ENCODE results near the gene COMMD1. TPM values are rescaled to one million over a fixed set of nuclear protein-coding genes. Genes with fewer than 3 reads are reported as not detected.

The COMMD1 gene
- total and polyA plus RNA-seq, 2 experiments from 2014 or later = 54.9 to 83.7 TPM

DNA sequence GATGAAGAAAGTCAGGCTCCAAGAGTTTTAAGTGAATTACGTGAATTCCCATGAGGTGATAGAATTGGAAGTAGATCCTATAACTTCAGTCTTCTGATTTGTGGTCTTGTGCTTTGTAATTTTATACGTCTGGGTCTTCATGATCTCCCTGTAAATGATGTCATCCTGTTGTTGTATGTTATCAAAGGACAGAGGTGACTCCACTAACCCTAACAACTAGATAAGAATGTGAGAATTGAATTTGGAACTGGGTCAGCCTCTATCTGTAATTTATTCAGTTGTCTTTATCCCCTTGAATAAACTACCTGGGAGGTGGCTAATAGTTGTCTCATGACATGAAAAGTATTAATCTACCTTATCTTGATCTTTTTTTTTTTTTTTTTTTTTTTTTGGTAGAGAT is 204.1 kb downstream of the COMMD1 start:
- Histone ChIP-seq H2AFZ (no peak overlapping the region), H3K9me2 (ENCODE audit: insufficient read depth) (no peaks in the 10 kb centered on the region), H3F3A (replicated peaks; ENCODE audit: low read depth) (no peaks in the 10 kb centered on the region), H3K4me3 (no peak overlapping the region), H3K27ac (ENCODE audit: low read depth) (no peak overlapping the region), H3K36me3 (ENCODE audit: insufficient read depth) (no peaks in the 10 kb centered on the region), H4K20me1 (replicated peaks; ENCODE audit: insufficient read depth) (no peaks in the 10 kb centered on the region), H3K27me3 (ENCODE audit: insufficient read depth) (no peaks in the 10 kb centered on the region), H3K4me1 (ENCODE audit: insufficient read depth) (peaks cover 41% of the 10 kb centered on the region), H3K4me2 (no peak overlapping the region), H3K79me2 (replicated peaks; ENCODE audit: insufficient read depth) (no peaks in the 10 kb centered on the region)
- no peaks in the 10 kb centered on the region for H3K27me3 Mint-ChIP-seq (ENCODE audit: insufficient read depth, low read depth, poor library complexity)
- TF ChIP-seq, protein P1, sequence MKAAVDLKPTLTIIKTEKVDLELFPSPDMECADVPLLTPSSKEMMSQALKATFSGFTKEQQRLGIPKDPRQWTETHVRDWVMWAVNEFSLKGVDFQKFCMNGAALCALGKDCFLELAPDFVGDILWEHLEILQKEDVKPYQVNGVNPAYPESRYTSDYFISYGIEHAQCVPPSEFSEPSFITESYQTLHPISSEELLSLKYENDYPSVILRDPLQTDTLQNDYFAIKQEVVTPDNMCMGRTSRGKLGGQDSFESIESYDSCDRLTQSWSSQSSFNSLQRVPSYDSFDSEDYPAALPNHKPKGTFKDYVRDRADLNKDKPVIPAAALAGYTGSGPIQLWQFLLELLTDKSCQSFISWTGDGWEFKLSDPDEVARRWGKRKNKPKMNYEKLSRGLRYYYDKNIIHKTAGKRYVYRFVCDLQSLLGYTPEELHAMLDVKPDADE (IDR thresholded peaks at IDR 0.05) = no peak
- TF ChIP-seq STAT1 (IDR thresholded peaks at IDR 0.05; ENCODE audit: unreplicated experiment) (no peak), NANOG (IDR thresholded peaks at IDR 0.05; ENCODE audit: borderline replicate concordance) (no peak), EZH2 (IDR thresholded peaks at IDR 0.05; ENCODE audit: low read depth, unreplicated experiment) (no peak), ZNF331 (CRISPR knock-in tag; IDR thresholded peaks at IDR 0.05; ENCODE audit: low read depth) (no peak), EZH2phosphoT487 (IDR thresholded peaks at IDR 0.05; ENCODE audit: unreplicated experiment) (no peak)
- TF ChIP-seq, protein P2, sequence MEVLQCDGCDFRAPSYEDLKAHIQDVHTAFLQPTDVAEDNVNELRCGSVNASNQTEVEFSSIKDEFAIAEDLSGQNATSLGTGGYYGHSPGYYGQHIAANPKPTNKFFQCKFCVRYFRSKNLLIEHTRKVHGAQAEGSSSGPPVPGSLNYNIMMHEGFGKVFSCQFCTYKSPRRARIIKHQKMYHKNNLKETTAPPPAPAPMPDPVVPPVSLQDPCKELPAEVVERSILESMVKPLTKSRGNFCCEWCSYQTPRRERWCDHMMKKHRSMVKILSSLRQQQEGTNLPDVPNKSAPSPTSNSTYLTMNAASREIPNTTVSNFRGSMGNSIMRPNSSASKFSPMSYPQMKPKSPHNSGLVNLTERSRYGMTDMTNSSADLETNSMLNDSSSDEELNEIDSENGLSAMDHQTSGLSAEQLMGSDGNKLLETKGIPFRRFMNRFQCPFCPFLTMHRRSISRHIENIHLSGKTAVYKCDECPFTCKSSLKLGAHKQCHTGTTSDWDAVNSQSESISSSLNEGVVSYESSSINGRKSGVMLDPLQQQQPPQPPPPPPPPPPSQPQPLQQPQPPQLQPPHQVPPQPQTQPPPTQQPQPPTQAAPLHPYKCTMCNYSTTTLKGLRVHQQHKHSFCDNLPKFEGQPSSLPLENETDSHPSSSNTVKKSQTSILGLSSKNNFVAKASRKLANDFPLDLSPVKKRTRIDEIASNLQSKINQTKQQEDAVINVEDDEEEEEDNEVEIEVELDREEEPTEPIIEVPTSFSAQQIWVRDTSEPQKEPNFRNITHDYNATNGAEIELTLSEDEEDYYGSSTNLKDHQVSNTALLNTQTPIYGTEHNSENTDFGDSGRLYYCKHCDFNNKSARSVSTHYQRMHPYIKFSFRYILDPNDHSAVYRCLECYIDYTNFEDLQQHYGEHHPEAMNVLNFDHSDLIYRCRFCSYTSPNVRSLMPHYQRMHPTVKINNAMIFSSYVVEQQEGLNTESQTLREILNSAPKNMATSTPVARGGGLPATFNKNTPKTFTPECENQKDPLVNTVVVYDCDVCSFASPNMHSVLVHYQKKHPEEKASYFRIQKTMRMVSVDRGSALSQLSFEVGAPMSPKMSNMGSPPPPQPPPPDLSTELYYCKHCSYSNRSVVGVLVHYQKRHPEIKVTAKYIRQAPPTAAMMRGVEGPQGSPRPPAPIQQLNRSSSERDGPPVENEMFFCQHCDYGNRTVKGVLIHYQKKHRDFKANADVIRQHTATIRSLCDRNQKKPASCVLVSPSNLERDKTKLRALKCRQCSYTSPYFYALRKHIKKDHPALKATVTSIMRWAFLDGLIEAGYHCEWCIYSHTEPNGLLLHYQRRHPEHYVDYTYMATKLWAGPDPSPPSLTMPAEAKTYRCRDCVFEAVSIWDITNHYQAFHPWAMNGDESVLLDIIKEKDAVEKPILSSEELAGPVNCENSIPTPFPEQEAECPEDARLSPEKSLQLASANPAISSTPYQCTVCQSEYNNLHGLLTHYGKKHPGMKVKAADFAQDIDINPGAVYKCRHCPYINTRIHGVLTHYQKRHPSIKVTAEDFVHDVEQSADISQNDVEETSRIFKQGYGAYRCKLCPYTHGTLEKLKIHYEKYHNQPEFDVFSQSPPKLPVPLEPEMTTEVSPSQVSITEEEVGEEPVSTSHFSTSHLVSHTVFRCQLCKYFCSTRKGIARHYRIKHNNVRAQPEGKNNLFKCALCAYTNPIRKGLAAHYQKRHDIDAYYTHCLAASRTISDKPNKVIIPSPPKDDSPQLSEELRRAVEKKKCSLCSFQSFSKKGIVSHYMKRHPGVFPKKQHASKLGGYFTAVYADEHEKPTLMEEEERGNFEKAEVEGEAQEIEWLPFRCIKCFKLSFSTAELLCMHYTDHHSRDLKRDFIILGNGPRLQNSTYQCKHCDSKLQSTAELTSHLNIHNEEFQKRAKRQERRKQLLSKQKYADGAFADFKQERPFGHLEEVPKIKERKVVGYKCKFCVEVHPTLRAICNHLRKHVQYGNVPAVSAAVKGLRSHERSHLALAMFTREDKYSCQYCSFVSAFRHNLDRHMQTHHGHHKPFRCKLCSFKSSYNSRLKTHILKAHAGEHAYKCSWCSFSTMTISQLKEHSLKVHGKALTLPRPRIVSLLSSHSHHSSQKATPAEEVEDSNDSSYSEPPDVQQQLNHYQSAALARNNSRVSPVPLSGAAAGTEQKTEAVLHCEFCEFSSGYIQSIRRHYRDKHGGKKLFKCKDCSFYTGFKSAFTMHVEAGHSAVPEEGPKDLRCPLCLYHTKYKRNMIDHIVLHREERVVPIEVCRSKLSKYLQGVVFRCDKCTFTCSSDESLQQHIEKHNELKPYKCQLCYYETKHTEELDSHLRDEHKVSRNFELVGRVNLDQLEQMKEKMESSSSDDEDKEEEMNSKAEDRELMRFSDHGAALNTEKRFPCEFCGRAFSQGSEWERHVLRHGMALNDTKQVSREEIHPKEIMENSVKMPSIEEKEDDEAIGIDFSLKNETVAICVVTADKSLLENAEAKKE (CRISPR knock-in tag; IDR thresholded peaks at IDR 0.05) = no peak
- TF ChIP-seq, protein P3, sequence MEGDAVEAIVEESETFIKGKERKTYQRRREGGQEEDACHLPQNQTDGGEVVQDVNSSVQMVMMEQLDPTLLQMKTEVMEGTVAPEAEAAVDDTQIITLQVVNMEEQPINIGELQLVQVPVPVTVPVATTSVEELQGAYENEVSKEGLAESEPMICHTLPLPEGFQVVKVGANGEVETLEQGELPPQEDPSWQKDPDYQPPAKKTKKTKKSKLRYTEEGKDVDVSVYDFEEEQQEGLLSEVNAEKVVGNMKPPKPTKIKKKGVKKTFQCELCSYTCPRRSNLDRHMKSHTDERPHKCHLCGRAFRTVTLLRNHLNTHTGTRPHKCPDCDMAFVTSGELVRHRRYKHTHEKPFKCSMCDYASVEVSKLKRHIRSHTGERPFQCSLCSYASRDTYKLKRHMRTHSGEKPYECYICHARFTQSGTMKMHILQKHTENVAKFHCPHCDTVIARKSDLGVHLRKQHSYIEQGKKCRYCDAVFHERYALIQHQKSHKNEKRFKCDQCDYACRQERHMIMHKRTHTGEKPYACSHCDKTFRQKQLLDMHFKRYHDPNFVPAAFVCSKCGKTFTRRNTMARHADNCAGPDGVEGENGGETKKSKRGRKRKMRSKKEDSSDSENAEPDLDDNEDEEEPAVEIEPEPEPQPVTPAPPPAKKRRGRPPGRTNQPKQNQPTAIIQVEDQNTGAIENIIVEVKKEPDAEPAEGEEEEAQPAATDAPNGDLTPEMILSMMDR (conservative IDR thresholded peaks at IDR 0.05; ENCODE audit: low read depth in 2 of 2) = no peak
- no peaks in the 10 kb centered on the region for H3K36me3 Mint-ChIP-seq (ENCODE audit: low read depth)
- H3K27ac Mint-ChIP-seq = no peak overlapping the region
- no peaks in the 10 kb centered on the region for H3K9me3 Mint-ChIP-seq
- ATAC-seq (no peak), DNase-seq (ENCODE audit: low spot score) (no peak)
- H3K4me3 Mint-ChIP-seq = no peak overlapping the region
- H3K4me1 Mint-ChIP-seq = peaks cover 29% of the 10 kb centered on the region

Measured in GM23338 (cell line).